H9 (cell line): Measurements from ENCODE around the gene AFAP1L2. TPM values are rescaled to one million over a fixed set of nuclear protein-coding genes. Genes with fewer than 3 reads are reported as not detected.

ENCODE experiments used
- DNase-seq: peaks from one replicate; pipeline ENCODE4 v3.0.0-alpha.2; 2017
- H2AFZ ChIP-seq: one replicate; pipeline ENCODE4 v1.6.1; 2013; ENCODE audit warnings: mild to moderate bottlenecking, low read length, control low read depth, moderate library complexity
- H2AK5ac ChIP-seq: 2 replicates; pipeline ENCODE4 v1.6.1; 2013; ENCODE audit warnings: low read length, control low read depth, mixed read lengths; ENCODE audit not compliant: insufficient read length
- H2BK120ac ChIP-seq: one replicate; pipeline ENCODE4 v1.6.1; 2013; ENCODE audit warnings: low read depth, mild to moderate bottlenecking, low read length, control low read depth, inconsistent platforms; ENCODE audit not compliant: poor library complexity, severe bottlenecking
- H2BK12ac ChIP-seq: 2 replicates; pipeline ENCODE4 v1.6.1; 2013; ENCODE audit warnings: low read length, control low read depth, mixed read lengths, low read depth; ENCODE audit not compliant: insufficient read length
- H2BK15ac ChIP-seq: 2 replicates; pipeline ENCODE4 v1.6.1; 2013; ENCODE audit warnings: low read depth, low read length, control low read depth
- H2BK20ac ChIP-seq: one replicate; pipeline ENCODE4 v1.6.1; 2013; ENCODE audit warnings: low read depth, mild to moderate bottlenecking, low read length, control low read depth, inconsistent platforms; ENCODE audit not compliant: poor library complexity, severe bottlenecking
- H2BK5ac ChIP-seq: 2 replicates; pipeline ENCODE4 v1.6.1; 2013; ENCODE audit warnings: low read length, control low read depth, mixed read lengths; ENCODE audit not compliant: insufficient read length
- H3K14ac ChIP-seq: 2 replicates; pipeline ENCODE4 v1.6.1; 2013; ENCODE audit warnings: low read length, control low read depth; ENCODE audit not compliant: insufficient read depth
- H3K18ac ChIP-seq: 2 replicates; pipeline ENCODE4 v1.6.1; 2013; ENCODE audit warnings: low read depth, mild to moderate bottlenecking, mixed read lengths, low read length, control low read depth; ENCODE audit not compliant: insufficient read length
- H3K23ac ChIP-seq: 2 replicates; pipeline ENCODE4 v1.6.1; 2013; ENCODE audit warnings: low read length, control low read depth, mixed read lengths, low read depth; ENCODE audit not compliant: insufficient read length
- H3K23me2 ChIP-seq: 2 replicates; pipeline ENCODE4 v1.6.1; 2013; ENCODE audit warnings: low read depth, mild to moderate bottlenecking, mixed read lengths, low read length, control low read depth; ENCODE audit not compliant: insufficient read length, poor library complexity, severe bottlenecking
- H3K27ac ChIP-seq: 2 replicates; pipeline ENCODE4 v1.5.1; 2013; ENCODE audit warnings: low read length, control low read depth, mixed read lengths, low read depth; ENCODE audit not compliant: insufficient read length
- H3K27me3 ChIP-seq: 2 replicates; pipeline ENCODE4 v1.6.1; 2013; ENCODE audit warnings: low read length, control low read depth, inconsistent platforms; ENCODE audit not compliant: insufficient read depth
- H3K4ac ChIP-seq: 2 replicates; pipeline ENCODE4 v1.6.1; 2013; ENCODE audit warnings: low read depth, mild to moderate bottlenecking, control low read depth, inconsistent platforms, low read length, moderate library complexity
- H3K4me1 ChIP-seq: 2 replicates; pipeline ENCODE4 v1.6.1; 2013; ENCODE audit warnings: low read length, control low read depth, inconsistent platforms; ENCODE audit not compliant: insufficient read depth
- H3K4me2 ChIP-seq: 2 replicates; pipeline ENCODE4 v1.6.1; 2013; ENCODE audit warnings: low read length, control low read depth, mixed read lengths; ENCODE audit not compliant: insufficient read length, insufficient read depth
- H3K56ac ChIP-seq: 2 replicates; pipeline ENCODE4 v1.6.1; 2013; ENCODE audit warnings: low read depth, mild to moderate bottlenecking, mixed read lengths, low read length, control low read depth; ENCODE audit not compliant: insufficient read length
- H3K79me1 ChIP-seq: 2 replicates; pipeline ENCODE4 v1.6.1; 2013; ENCODE audit warnings: low read depth, mild to moderate bottlenecking, moderate library complexity, low read length, control low read depth, inconsistent platforms; ENCODE audit not compliant: insufficient read depth, poor library complexity, severe bottlenecking
- H3K79me2 ChIP-seq: 2 replicates; pipeline ENCODE4 v1.6.1; 2013; ENCODE audit warnings: low read length, control low read depth, inconsistent platforms; ENCODE audit not compliant: insufficient read depth
- H3K9ac ChIP-seq: 2 replicates; pipeline ENCODE4 v1.6.1; 2013; ENCODE audit warnings: low read length, control low read depth, mixed read lengths; ENCODE audit not compliant: insufficient read length; ENCODE audit errors: extremely low read depth
- H3K9me3 ChIP-seq: one replicate; pipeline ENCODE4 v1.6.1; 2013; ENCODE audit warnings: low read depth, low read length, inconsistent platforms; ENCODE audit not compliant: control insufficient read depth
- H3T11ph ChIP-seq: one replicate; pipeline ENCODE4 v1.6.1; 2013; ENCODE audit warnings: mild to moderate bottlenecking, low read length, control low read depth, inconsistent platforms
- H4K20me1 ChIP-seq: one replicate; pipeline ENCODE4 v1.6.1; 2013; ENCODE audit not compliant: control insufficient read depth, insufficient read length, insufficient read depth
- H4K5ac ChIP-seq: 2 replicates; pipeline ENCODE4 v1.6.1; 2013; ENCODE audit warnings: low read depth, mild to moderate bottlenecking, mixed read lengths, low read length, control low read depth; ENCODE audit not compliant: insufficient read length
- H4K8ac ChIP-seq: replicated peaks from 2 replicates; pipeline ENCODE4 v1.6.1; 2013; ENCODE audit warnings: low read length, control low read depth, mixed read lengths, low read depth; ENCODE audit not compliant: insufficient read length
- H4K91ac ChIP-seq: 2 replicates; pipeline ENCODE4 v1.6.1; 2013; ENCODE audit warnings: low read depth, mild to moderate bottlenecking, moderate library complexity, mixed read lengths, low read length, control low read depth; ENCODE audit not compliant: insufficient read length
- H3K27ac Mint-ChIP-seq, 3 experiments: 2 replicates in 2 of 3; 3 replicates in 1 of 3; pipeline ENCODE4 v1.8.0; 2020 to 2021; ENCODE audit warnings: mixed read lengths in 3 of 3, mild to moderate bottlenecking in 1 of 3, moderate library complexity in 1 of 3
- H3K27me3 Mint-ChIP-seq: 2 replicates; pipeline ENCODE4 v1.8.0; 2021; ENCODE audit warnings: low read depth, mild to moderate bottlenecking, moderate library complexity, mixed read lengths
- H3K36me3 Mint-ChIP-seq, 3 experiments: 2 replicates in 2 of 3; 3 replicates in 1 of 3; pipeline ENCODE4 v1.8.0; 2020 to 2021; ENCODE audit warnings: low read depth in 3 of 3, mixed read lengths in 3 of 3; ENCODE audit not compliant: insufficient read depth in 1 of 3
- H3K4me1 Mint-ChIP-seq, 2 experiments: 2 replicates each; pipeline ENCODE4 v1.8.0; 2020; ENCODE audit warnings: mixed read lengths in 2 of 2
- H3K4me3 Mint-ChIP-seq, 2 experiments: 2 replicates in 1 of 2; 3 replicates in 1 of 2; pipeline ENCODE4 v1.8.0; 2020 to 2021; ENCODE audit warnings: mild to moderate bottlenecking in 2 of 2, mixed read lengths in 2 of 2, moderate library complexity in 1 of 2
- H3K9me3 Mint-ChIP-seq, 2 experiments: 2 replicates in 1 of 2; 3 replicates in 1 of 2; pipeline ENCODE4 v1.8.0; 2020; ENCODE audit warnings: mild to moderate bottlenecking in 2 of 2, mixed read lengths in 2 of 2, moderate library complexity in 1 of 2
- CTCF ChIP-seq: fragments of 200-600 bp; sonication (generic); conservative IDR thresholded peaks from 3 replicates; pipeline ENCODE4 v1.8.0; 2021; ENCODE audit warnings: antibody characterized with exemption, mild to moderate bottlenecking
- WGBS: extraction: QIAGEN DNeasy Blood & Tissue Kit; methylation state at CpG from one replicate; pipeline ENCODE4 v1.1.7; 2013; ENCODE audit warnings: missing lambda C conversion rate, low lambda C conversion rate, mixed read lengths; ENCODE audit not compliant: insufficient read length; ENCODE audit errors: extremely low coverage; 5-methylcytosine and 5-hydroxymethylcytosine counted together
- total RNA-seq: library from RNA; stranded (reverse); gene quantifications from 2 replicates; pipeline ENCODE4 v1.2.1, GENCODE V29; 2021

AFAP1L2 gene
- total RNA-seq, 1 experiment from 2014 or later = 0.77 TPM

- H3K79me2 ChIP-seq = no peaks in the 10 kb centered on the region
- H3K4me1 ChIP-seq = peaks cover 3% of the 10 kb centered on the region; the same call in 1 of the 2 replicates
- no peaks in the 10 kb centered on the region for H3K23me2 ChIP-seq
- no peaks in the 10 kb centered on the region for H3K27me3 ChIP-seq
- no peaks in the 10 kb centered on the region for H3K36me3 Mint-ChIP-seq
- H2BK5ac ChIP-seq = no peak overlapping the region
- TF ChIP-seq CTCF = no peak
- no peak overlapping the region for H4K91ac ChIP-seq
- no peak overlapping the region for H3K18ac ChIP-seq
- peaks cover 50% of the 10 kb centered on the region for H3K27me3 Mint-ChIP-seq
- H2AK5ac ChIP-seq = no peak overlapping the region
- H3K14ac ChIP-seq = no peak overlapping the region
- no peak overlapping the region for H4K8ac ChIP-seq
- H4K5ac ChIP-seq = no peak overlapping the region
- WGBS = no CpG with 5 or more reads among the region's 7 CpGs
- H2BK15ac ChIP-seq = no peak overlapping the region
- H3K4ac ChIP-seq = no peak overlapping the region
- no peak overlapping the region for H2BK20ac ChIP-seq
- no peaks in the 10 kb centered on the region for H3K9me3 Mint-ChIP-seq
- no peak overlapping the region for H3K56ac ChIP-seq
- no peak overlapping the region; a peak in 1 of 5 replicates for H3K4me3 Mint-ChIP-seq
- no peak overlapping the region for H2BK120ac ChIP-seq
- H3K4me2 ChIP-seq = no peak overlapping the region
- H3K4me1 Mint-ChIP-seq = peaks cover 9 to 14% of the 10 kb centered on the region in 2 experiments
- H3K27ac Mint-ChIP-seq = peak overlapping the region in 1 of 3 experiments; percentile 20; a peak in 1 of 7 replicates
- H3T11ph ChIP-seq = no peak overlapping the region
- no peaks in the 10 kb centered on the region for H4K20me1 ChIP-seq
- no peak overlapping the region for H3K27ac ChIP-seq
- no peak for DNase-seq
- H3K9me3 ChIP-seq = no peaks in the 10 kb centered on the region
- H3K9ac ChIP-seq = no peak overlapping the region
- H2BK12ac ChIP-seq = no peak overlapping the region
- H3K79me1 ChIP-seq = no peaks in the 10 kb centered on the region
- H2AFZ ChIP-seq = no peak overlapping the region
- no peak overlapping the region for H3K23ac ChIP-seq
Measured at GRCh38 chr10:114393886-114394285, 10.4 kb downstream of the AFAP1L2 start.
